ENCODE results near the gene STX5. TPM values are rescaled to one million over a fixed set of nuclear protein-coding genes. Genes with fewer than 3 reads are reported as not detected.

STX5 gene
- total RNA-seq, 1 donor from 2014 or later = 30.2 TPM

DNA sequence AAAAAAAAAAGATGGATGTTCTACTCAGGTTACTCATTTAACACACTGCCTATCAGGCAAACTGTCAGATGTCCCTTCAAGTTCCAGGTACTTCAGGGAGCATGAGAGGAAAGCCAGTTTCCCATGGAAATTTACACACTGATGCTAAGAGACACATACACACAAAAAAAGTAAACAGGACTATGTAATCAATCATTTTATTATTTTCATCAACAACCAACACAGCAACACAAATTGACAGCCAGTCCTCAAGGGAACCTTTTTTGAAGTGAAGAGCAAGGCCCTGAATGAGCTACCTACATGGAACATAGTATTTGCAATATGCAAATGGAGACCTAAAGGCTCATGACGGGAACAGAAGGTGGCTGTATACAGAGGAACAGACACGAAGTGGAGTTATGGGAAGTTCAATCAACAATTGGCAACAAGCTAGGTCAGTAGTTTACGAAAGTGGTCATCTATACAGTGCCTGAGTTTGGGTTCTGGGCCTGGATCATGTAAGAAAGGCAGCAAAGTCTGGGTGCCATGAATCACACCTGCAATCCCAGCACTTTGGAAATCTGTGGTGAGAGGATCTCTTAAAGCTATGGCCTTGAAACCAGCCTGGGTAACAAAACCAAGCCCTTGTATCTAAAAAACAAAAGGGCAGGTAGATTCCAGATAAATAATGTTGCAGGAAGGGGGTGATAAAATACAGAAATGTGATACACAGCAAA lies 20.1 kb upstream of the STX5 start:
- Histone ChIP-seq H4K20me1 (ENCODE audit: low read depth) (peaks cover 53% of the 10 kb centered on the region), H2AFZ (replicated peaks) (no peak overlapping the region), H3K79me2 (ENCODE audit: low read depth) (peaks cover 51% of the 10 kb centered on the region), H3K36me3 (peaks cover 33% of the 10 kb centered on the region), H3K4me1 (peaks cover 16% of the 10 kb centered on the region), H3K27me3 (no peaks in the 10 kb centered on the region), H3K9me3 (ENCODE audit: low read depth) (no peaks in the 10 kb centered on the region), H3K4me2 (peak overlapping the region; percentile 89), H3K9ac (no peak overlapping the region), H3K27ac (peak overlapping the region; percentile 70), H3F3A (ENCODE audit: low read depth) (peaks cover 69% of the 10 kb centered on the region), H3K4me3 (peak overlapping the region; percentile 87)
- H3K27ac Mint-ChIP-seq = peak overlapping the region; percentile 9
- H3K4me3 Mint-ChIP-seq = peak overlapping the region; percentile 70
- peaks cover 37% of the 10 kb centered on the region for H3K4me1 Mint-ChIP-seq
- peaks cover 2% of the 10 kb centered on the region for H3K9me3 Mint-ChIP-seq
- H3K36me3 Mint-ChIP-seq = peaks cover 39% of the 10 kb centered on the region
- TF ChIP-seq EZH2phosphoT487 (IDR thresholded peaks at IDR 0.05) = no peak
- TF ChIP-seq, protein P1, sequence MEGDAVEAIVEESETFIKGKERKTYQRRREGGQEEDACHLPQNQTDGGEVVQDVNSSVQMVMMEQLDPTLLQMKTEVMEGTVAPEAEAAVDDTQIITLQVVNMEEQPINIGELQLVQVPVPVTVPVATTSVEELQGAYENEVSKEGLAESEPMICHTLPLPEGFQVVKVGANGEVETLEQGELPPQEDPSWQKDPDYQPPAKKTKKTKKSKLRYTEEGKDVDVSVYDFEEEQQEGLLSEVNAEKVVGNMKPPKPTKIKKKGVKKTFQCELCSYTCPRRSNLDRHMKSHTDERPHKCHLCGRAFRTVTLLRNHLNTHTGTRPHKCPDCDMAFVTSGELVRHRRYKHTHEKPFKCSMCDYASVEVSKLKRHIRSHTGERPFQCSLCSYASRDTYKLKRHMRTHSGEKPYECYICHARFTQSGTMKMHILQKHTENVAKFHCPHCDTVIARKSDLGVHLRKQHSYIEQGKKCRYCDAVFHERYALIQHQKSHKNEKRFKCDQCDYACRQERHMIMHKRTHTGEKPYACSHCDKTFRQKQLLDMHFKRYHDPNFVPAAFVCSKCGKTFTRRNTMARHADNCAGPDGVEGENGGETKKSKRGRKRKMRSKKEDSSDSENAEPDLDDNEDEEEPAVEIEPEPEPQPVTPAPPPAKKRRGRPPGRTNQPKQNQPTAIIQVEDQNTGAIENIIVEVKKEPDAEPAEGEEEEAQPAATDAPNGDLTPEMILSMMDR (IDR thresholded peaks at IDR 0.05) = no peak
- TF ChIP-seq EZH2 (IDR thresholded peaks at IDR 0.05) = no peak
- DNase-seq (ENCODE audit: low spot score) = no peak
- H3K27me3 Mint-ChIP-seq (ENCODE audit: insufficient read depth, low read depth) = peaks cover 7% of the 10 kb centered on the region

DNA sequence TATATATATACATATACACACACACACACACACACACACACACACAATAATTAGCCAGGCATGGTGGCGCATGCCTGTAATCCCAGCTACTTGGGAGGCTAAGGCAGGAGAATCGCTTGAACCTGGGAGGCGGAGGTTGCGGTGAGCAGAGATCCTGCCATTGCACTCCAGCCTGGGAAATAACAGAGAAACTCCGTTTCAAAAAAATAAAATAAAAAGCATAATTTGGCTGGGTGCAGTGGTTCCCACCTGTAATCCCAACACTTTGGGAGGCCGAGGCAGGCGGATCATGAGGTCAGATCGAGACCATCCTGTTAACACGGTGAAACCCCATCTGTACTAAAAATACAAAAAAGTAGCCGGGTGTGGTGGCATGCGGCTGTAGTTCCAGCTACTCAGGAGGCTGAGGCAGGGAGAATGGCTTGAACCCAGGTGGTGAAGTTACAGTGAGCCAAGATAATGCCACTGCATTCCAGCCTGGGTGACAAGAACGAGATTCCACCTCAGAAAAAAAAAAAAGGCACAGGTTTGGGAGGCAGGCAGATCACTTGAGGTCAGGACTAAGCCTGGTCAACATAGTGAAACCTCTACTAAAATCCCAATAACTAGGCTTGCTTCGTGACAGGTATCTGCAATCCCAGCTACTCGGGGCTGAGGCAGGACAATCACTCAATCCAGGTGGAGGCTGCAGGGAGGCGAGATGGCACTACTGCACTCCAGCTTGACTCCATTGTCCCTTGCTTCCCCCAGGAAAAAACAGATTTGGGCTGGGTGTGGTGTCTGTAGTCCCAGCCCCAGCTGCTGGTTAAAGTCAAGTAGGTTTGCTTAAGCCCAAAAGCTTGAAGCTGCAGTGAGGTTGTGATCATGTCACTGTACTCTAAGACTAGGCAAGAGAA lies 19.3 kb upstream of the STX5 start:
- H3K79me2 ChIP-seq (ENCODE audit: low read depth) = peaks cover 43% of the 10 kb centered on the region
- Mint-ChIP-seq H3K36me3 (peaks cover 40% of the 10 kb centered on the region), H3K9me3 (peaks cover 3% of the 10 kb centered on the region), H3K27me3 (ENCODE audit: insufficient read depth, low read depth) (peaks cover 7% of the 10 kb centered on the region), H3K4me3 (peak overlapping the region; percentile 70), H3K27ac (no peak overlapping the region), H3K4me1 (peaks cover 34% of the 10 kb centered on the region)
- TF ChIP-seq EZH2phosphoT487 (IDR thresholded peaks at IDR 0.05) = no peak
- TF ChIP-seq EZH2 (IDR thresholded peaks at IDR 0.05) = no peak
- TF ChIP-seq, protein P1 (IDR thresholded peaks at IDR 0.05) = no peak
- peak; percentile 45 for DNase-seq (ENCODE audit: low spot score)
- H3K27me3 ChIP-seq = no peaks in the 10 kb centered on the region
- peak overlapping the region; percentile 70 for H3K27ac ChIP-seq
- H4K20me1 ChIP-seq (ENCODE audit: low read depth) = peaks cover 53% of the 10 kb centered on the region
- peaks cover 64% of the 10 kb centered on the region for H3F3A ChIP-seq (ENCODE audit: low read depth)
- no peak overlapping the region for H3K9ac ChIP-seq
- no peak overlapping the region for H2AFZ ChIP-seq (replicated peaks)
- H3K36me3 ChIP-seq = peaks cover 33% of the 10 kb centered on the region
- peak overlapping the region; percentile 89 for H3K4me2 ChIP-seq
- H3K4me1 ChIP-seq = peaks cover 16% of the 10 kb centered on the region
- no peak overlapping the region for H3K4me3 ChIP-seq
- H3K9me3 ChIP-seq (ENCODE audit: low read depth) = no peaks in the 10 kb centered on the region

DNA sequence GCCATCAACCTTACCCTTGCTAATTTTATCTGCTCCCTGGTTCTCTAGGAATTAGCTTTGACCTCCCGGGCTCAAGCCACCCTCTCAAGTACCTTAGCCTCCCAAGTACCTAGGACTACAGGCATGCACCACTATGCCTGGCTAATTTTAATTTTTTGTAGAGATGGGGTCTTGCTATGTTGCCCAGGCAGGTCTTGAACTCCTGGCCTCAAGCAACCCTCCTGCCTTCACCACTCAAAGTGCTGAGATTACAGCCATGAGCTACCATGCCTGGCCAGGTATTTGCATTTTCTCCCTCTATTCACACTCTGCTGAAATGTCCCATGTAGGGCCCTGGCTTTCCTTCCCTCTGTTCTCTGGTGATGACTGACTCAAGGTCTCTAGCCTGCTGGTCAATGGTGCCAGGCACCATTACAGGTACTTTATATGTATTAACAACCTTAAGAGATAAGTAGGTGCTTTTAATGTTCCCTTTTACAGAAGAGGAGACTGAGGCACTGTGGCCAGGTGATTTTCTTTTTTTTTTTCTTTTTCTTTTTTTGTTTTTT lies 16.0 kb upstream of the STX5 start:
- Mint-ChIP-seq H3K4me3 (no peak overlapping the region), H3K27ac (no peak overlapping the region)

More for the DNA sequence above, 16.0 kb upstream of the STX5 start:
- H4K20me1 ChIP-seq (ENCODE audit: low read depth) = peaks cover 26% of the 10 kb centered on the region
- peaks cover 10% of the 10 kb centered on the region for H3K36me3 ChIP-seq
- H3K9ac ChIP-seq = no peak overlapping the region
- H3F3A ChIP-seq (ENCODE audit: low read depth) = peaks cover 47% of the 10 kb centered on the region
- no peak overlapping the region for H2AFZ ChIP-seq (replicated peaks)
- H3K9me3 Mint-ChIP-seq = peaks cover 3% of the 10 kb centered on the region
- H3K36me3 Mint-ChIP-seq = peaks cover 12% of the 10 kb centered on the region
- H3K4me1 ChIP-seq = peaks cover 5% of the 10 kb centered on the region
- TF ChIP-seq EZH2phosphoT487 (IDR thresholded peaks at IDR 0.05) = no peak
- TF ChIP-seq, protein P1 (IDR thresholded peaks at IDR 0.05) = no peak
- TF ChIP-seq EZH2 (IDR thresholded peaks at IDR 0.05) = no peak
- H3K4me3 ChIP-seq = no peak overlapping the region
- no peak overlapping the region for H3K4me2 ChIP-seq
- H3K27me3 ChIP-seq = no peaks in the 10 kb centered on the region
- H3K9me3 ChIP-seq (ENCODE audit: low read depth) = no peaks in the 10 kb centered on the region
- peaks cover 3% of the 10 kb centered on the region for H3K27me3 Mint-ChIP-seq (ENCODE audit: insufficient read depth, low read depth)
- peaks cover 16% of the 10 kb centered on the region for H3K4me1 Mint-ChIP-seq
- no peak overlapping the region for H3K27ac ChIP-seq
- DNase-seq (ENCODE audit: low spot score) = no peak
- H3K79me2 ChIP-seq (ENCODE audit: low read depth) = peaks cover 10% of the 10 kb centered on the region
